ENCODE measurements around the gene GOPC. TPM values are rescaled to one million over a fixed set of nuclear protein-coding genes. Genes with fewer than 3 reads are reported as not detected.
"Not testable (repeated sequence)": the region's sequence is repeated elsewhere in the genome, so short reads cannot be mapped to it uniquely, and the experiment has no call there.

Gene GOPC
- total RNA-seq, 1 donor from 2014 or later, result 48.8 TPM

GRCh38 chr6:117521791-117522502 is 80.4 kb downstream of the GOPC start:
- Mint-ChIP-seq H3K4me3 (ENCODE audit: low read depth) (no peak overlapping the region), H3K27me3 (no peaks in the 10 kb centered on the region), H3K4me1 (ENCODE audit: low read depth) (peaks cover 3% of the 10 kb centered on the region), H3K36me3 (ENCODE audit: insufficient read depth) (peaks cover 15% of the 10 kb centered on the region), H3K27ac (no peak overlapping the region), H3K9me3 (ENCODE audit: low read depth) (no peaks in the 10 kb centered on the region)
- DNase-seq (ENCODE audit: low spot score, unreplicated experiment), result no peak
- no peak for TF ChIP-seq CTCF (IDR thresholded peaks at IDR 0.05; ENCODE audit: unreplicated experiment)

GRCh38 chr6:117520603-117521395 is 81.5 kb downstream of the GOPC start:
- H3K4me1 Mint-ChIP-seq (ENCODE audit: low read depth), result peaks cover 3% of the 10 kb centered on the region
- no peak for DNase-seq (ENCODE audit: low spot score, unreplicated experiment)
- H3K27me3 Mint-ChIP-seq, result no peaks in the 10 kb centered on the region
- H3K27ac Mint-ChIP-seq, result no peak overlapping the region
- H3K4me3 Mint-ChIP-seq (ENCODE audit: low read depth), result no peak overlapping the region
- peaks cover 19% of the 10 kb centered on the region for H3K36me3 Mint-ChIP-seq (ENCODE audit: insufficient read depth)
- TF ChIP-seq CTCF (IDR thresholded peaks at IDR 0.05; ENCODE audit: unreplicated experiment), result no peak
- H3K9me3 Mint-ChIP-seq (ENCODE audit: low read depth), result no peaks in the 10 kb centered on the region

- Mint-ChIP-seq H3K4me1 (ENCODE audit: low read depth) (peaks cover 11% of the 10 kb centered on the region), H3K27me3 (no peaks in the 10 kb centered on the region), H3K4me3 (ENCODE audit: low read depth) (no peak overlapping the region), H3K9me3 (ENCODE audit: low read depth) (no peaks in the 10 kb centered on the region), H3K27ac (no peak overlapping the region), H3K36me3 (ENCODE audit: insufficient read depth) (peaks cover 19% of the 10 kb centered on the region)
- TF ChIP-seq CTCF (IDR thresholded peaks at IDR 0.05; ENCODE audit: unreplicated experiment), result no peak
- no peak for DNase-seq (ENCODE audit: low spot score, unreplicated experiment)
Observed at GRCh38 chr6:117518870-117519269, 83.4 kb downstream of the GOPC start.

- H3K36me3 Mint-ChIP-seq (ENCODE audit: insufficient read depth), result peaks cover 19% of the 10 kb centered on the region
Observed at GRCh38 chr6:117517995-117518394, 84.3 kb downstream of the GOPC start.

GRCh38 chr6:117515326-117515725 is 87.0 kb downstream of the GOPC start:
- Mint-ChIP-seq H3K9me3 (ENCODE audit: low read depth) (no peaks in the 10 kb centered on the region), H3K27ac (peak overlapping the region; percentile 73), H3K4me3 (ENCODE audit: low read depth) (no peak overlapping the region), H3K4me1 (ENCODE audit: low read depth) (peaks cover 17% of the 10 kb centered on the region), H3K27me3 (no peaks in the 10 kb centered on the region), H3K36me3 (ENCODE audit: insufficient read depth) (peaks cover 15% of the 10 kb centered on the region)
- no peak for TF ChIP-seq CTCF (IDR thresholded peaks at IDR 0.05; ENCODE audit: unreplicated experiment)
- DNase-seq (ENCODE audit: low spot score, unreplicated experiment), result no peak

More at GRCh38 chr6:117517995-117518394, 84.3 kb downstream of the GOPC start:
- H3K4me3 Mint-ChIP-seq (ENCODE audit: low read depth); H3K27ac Mint-ChIP-seq; H3K9me3 Mint-ChIP-seq (ENCODE audit: low read depth); DNase-seq (ENCODE audit: low spot score, unreplicated experiment); H3K27me3 Mint-ChIP-seq: not testable (repeated sequence)
- peaks cover 11% of the 10 kb centered on the region for H3K4me1 Mint-ChIP-seq (ENCODE audit: low read depth)

All from progenitor cell of endocrine pancreas (in vitro differentiated cells).